ENCODE data around the gene RPS27.

The RPS27 gene

DNA sequence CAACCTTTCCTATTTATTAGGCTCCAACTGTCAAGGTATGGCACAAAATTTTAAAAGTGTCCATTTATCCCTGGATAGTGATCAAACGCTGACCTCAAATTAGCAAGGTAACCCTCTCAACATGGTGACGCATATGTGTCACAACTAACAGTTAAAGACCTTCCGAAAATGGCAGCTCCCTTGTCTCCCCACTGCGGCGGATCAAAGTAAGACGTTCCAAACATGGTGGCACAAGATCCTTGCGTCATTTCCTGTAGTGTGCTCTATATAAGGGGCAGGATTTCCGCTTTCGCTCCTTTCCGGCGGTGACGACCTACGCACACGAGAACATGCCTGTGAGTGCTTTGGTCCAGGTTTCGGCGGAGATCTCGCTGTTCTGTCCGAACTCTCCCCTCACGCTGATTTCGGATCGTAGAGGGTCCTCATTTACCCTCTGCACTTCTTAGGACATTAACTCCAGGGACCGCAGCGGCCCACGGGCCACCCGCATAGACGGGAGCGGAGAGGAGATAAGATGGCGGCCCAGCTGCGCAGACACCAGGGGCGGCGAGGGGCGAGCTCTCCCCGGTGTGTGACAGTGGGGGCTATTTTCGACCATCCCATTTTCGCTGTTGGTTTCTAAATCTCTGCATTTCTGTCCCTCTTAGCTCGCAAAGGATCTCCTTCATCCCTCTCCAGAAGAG is at the start of gene RPS27:
Gene RPS27, plus strand, starts transcription at position 295 of the 683 bp plus-strand sequence. Its CDS starts 35 bp downstream, at position 330.
- Mint-ChIP-seq H3K27me3 (no peaks in the 10 kb centered on the region), H3K4me1 (ENCODE audit: low read depth) (peaks cover 46% of the 10 kb centered on the region), H3K36me3 (ENCODE audit: low read depth) (peaks cover 51% of the 10 kb centered on the region), H3K4me3 (peak within 1 kb of the TSS; percentile 99), H3K9me3 (peaks cover 2% of the 10 kb centered on the region), H3K27ac (peak within 1 kb of the TSS; percentile 99)
- peak; percentile 89 for DNase-seq

DNA sequence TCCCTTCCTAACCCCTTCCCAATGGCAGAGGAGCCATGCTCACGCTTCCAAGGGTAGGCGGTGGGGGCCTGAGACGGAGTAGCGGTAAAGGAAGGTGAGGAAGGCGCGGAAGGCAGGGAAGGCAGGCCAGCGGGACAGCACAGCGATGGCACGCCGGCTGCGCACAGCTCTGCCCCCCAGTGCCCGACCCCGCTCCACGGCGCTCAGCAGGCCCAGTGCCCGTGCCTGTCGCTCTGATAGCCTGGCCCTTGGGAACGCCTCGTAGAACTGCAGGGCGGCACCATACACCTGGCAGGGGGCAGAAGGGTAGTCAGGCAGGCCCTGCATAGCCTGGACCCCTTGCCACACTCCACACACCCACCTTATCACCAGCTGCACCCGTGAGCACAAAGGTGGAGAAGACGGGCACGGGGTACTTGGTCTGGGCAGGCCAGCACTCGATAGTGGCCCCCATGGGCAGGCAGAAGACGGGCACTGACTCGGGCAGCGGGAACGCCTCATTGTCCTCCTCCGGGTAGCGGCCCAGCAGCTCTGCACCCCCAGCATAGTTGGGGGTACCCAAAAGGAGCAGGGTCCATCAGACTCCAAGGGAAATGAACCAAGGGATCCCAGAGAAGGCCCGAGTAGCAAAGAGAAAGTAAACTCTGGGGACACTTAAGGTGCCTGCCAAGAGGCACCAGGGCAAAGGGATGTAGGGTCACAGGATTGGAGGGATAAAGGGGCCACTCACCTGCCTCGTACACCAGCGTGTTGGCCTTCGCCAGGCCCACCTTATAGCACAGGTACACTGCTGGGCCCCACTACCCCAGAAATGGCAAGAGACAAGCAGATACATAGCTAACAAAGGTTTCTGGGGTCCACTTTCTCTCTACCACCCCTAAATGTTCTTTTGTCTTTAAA is 48.5 kb upstream of the RPS27 start:
- no peak for DNase-seq
- Mint-ChIP-seq H3K27ac (peak overlapping the region; percentile 82), H3K27me3 (no peaks in the 10 kb centered on the region), H3K9me3 (no peaks in the 10 kb centered on the region), H3K4me3 (no peak overlapping the region), H3K4me1 (ENCODE audit: low read depth) (peaks cover 30% of the 10 kb centered on the region), H3K36me3 (ENCODE audit: low read depth) (peaks cover 86% of the 10 kb centered on the region)

DNA sequence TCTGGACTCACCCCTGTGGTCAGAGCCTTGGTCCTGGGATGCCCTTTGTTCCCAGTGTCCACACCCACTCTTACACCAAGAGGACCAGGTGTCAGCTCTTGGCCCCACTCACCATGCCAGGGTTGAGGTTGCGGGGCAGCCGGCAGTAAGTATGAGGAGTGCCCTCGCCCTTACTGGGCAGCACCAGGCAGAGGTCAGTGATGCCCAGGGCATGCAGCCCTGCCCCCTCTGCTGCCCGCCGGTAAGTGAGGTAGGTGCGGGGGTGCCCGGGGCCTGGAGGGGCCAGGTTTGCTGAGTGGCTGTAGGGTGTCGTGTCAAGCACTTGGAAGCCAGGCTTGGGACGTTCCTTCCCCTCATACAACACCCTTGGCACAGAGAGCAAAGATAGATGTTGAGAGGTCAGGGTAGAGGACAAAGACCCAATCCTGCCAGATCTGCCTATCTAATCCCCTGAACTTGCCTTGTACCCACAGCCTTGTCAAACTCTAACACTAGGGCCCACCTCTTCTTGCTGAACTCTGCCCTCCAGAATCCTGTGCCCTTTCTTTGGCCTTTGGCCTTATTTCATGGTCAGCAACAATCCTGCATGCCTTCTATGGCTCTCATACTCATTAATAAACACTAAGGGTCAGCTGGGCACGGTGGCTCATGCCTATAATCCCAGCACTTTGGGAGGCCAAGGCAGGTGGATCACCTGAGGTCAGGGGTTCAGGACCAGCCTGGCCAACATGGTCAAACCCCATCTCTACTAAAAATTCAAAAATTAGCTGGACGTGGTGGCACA is 47.6 kb upstream of the RPS27 start:
- peaks cover 85% of the 10 kb centered on the region for H3K36me3 Mint-ChIP-seq (ENCODE audit: low read depth)
- H3K27ac Mint-ChIP-seq = peak overlapping the region; percentile 82
- H3K9me3 Mint-ChIP-seq = no peaks in the 10 kb centered on the region
- H3K4me1 Mint-ChIP-seq (ENCODE audit: low read depth) = peaks cover 32% of the 10 kb centered on the region
- H3K4me3 Mint-ChIP-seq = no peak overlapping the region
- DNase-seq = no peak
- no peaks in the 10 kb centered on the region for H3K27me3 Mint-ChIP-seq

DNA sequence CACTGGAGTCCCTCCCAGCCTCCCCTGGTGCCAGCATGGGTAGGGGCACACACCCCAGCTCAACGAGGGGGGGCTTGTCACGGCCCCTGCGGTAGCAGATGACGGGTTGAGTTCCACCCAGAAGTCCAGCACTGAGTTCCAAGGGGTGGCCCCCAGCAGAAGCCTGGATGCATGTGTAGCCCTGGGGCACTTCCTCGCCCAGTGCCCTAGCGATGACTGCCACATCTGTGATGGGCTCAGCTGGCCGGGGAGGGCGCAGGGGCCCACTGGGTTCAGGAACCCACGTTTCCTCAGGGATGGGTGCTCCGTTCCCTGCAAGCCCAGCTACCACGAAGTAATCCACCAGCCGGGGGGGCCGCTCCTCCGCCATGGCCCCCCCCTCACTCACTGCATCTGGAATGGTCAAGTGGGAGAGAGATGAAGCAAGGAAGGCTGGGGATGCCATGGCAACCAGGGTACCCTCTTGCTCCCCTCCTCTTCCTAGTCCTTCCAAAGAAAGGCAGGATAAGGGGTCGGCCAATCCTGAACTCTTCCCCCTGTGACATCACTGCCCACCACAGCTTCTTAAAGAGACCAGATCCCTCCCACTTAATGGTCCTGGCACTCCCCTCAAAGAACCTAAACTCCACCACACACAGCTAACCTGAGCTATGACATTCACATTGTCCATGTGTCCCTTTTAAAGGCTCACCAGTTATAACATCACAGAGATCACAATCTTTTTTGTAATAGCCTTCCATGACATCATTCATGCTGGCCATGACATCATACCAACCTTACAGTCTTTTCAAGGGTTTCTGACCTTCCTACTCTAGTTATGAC is 46.3 kb upstream of the RPS27 start:
- H3K36me3 Mint-ChIP-seq (ENCODE audit: low read depth) = peaks cover 89% of the 10 kb centered on the region

DNA sequence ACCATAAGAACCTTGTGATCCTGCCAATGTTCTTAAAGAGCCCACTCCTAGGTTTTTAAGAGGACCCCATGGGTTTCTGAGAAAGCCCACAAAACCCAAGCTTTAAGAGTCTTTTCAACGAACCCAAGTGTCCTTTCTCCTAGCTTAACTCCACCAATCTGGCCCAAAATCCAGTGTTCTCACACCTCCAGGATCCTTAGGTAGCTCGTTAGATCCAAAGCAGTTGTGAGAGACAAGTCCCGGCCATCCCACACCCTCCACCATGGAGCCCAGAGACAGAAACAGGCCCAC is 45.8 kb upstream of the RPS27 start:
- Mint-ChIP-seq H3K4me3 (peak overlapping the region; percentile 93), H3K36me3 (ENCODE audit: low read depth) (peaks cover 89% of the 10 kb centered on the region), H3K4me1 (ENCODE audit: low read depth) (peaks cover 32% of the 10 kb centered on the region)

More for the DNA sequence above, 46.3 kb upstream of the RPS27 start:
- Mint-ChIP-seq H3K27ac (peak overlapping the region; percentile 96), H3K4me1 (ENCODE audit: low read depth) (peaks cover 32% of the 10 kb centered on the region), H3K27me3 (no peaks in the 10 kb centered on the region), H3K9me3 (no peaks in the 10 kb centered on the region), H3K4me3 (peak overlapping the region; percentile 93)
- no peak for DNase-seq

DNA sequence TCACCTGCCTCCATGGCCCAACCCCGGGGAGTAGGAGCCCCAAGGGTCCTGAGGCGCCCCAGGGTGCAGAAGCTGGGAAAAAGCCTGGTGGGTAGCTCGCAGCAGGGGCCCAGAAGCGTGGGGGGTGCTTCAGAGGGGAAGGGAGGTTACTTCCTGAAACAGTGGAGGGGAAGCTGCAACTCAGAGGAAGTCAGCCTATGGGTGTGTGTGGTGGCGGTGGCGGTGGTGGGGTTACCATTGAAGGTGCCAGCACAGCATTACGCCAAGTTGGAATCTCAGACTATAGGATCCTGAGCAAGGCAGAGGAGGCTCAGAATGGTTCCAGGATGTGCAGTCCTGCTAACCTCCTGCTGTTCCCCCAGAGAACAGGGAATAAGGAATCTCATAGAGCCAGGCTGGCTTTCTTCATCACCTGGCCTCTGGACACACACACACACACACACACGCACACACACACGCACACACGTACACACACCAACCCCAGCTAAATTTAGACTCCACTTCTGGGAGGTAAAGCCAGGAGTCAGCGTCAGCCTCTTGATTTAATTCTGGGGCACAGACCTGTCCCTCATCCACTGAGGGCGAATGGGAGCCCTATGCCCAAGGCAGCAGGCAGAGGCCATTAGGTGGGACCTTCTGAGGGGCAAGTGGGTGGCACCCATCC is 45.3 kb upstream of the RPS27 start:
- peak; percentile 79 for DNase-seq
- H3K27me3 Mint-ChIP-seq = no peaks in the 10 kb centered on the region
- peaks cover 89% of the 10 kb centered on the region for H3K36me3 Mint-ChIP-seq (ENCODE audit: low read depth)
- peaks cover 31% of the 10 kb centered on the region for H3K4me1 Mint-ChIP-seq (ENCODE audit: low read depth)
- H3K9me3 Mint-ChIP-seq = no peaks in the 10 kb centered on the region
- peak overlapping the region; percentile 93 for H3K4me3 Mint-ChIP-seq
- H3K27ac Mint-ChIP-seq = peak overlapping the region; percentile 96

More for the DNA sequence above, 45.8 kb upstream of the RPS27 start:
- DNase-seq = no peak
- H3K9me3 Mint-ChIP-seq = no peaks in the 10 kb centered on the region
- H3K27me3 Mint-ChIP-seq = no peaks in the 10 kb centered on the region
- peak overlapping the region; percentile 96 for H3K27ac Mint-ChIP-seq

DNA sequence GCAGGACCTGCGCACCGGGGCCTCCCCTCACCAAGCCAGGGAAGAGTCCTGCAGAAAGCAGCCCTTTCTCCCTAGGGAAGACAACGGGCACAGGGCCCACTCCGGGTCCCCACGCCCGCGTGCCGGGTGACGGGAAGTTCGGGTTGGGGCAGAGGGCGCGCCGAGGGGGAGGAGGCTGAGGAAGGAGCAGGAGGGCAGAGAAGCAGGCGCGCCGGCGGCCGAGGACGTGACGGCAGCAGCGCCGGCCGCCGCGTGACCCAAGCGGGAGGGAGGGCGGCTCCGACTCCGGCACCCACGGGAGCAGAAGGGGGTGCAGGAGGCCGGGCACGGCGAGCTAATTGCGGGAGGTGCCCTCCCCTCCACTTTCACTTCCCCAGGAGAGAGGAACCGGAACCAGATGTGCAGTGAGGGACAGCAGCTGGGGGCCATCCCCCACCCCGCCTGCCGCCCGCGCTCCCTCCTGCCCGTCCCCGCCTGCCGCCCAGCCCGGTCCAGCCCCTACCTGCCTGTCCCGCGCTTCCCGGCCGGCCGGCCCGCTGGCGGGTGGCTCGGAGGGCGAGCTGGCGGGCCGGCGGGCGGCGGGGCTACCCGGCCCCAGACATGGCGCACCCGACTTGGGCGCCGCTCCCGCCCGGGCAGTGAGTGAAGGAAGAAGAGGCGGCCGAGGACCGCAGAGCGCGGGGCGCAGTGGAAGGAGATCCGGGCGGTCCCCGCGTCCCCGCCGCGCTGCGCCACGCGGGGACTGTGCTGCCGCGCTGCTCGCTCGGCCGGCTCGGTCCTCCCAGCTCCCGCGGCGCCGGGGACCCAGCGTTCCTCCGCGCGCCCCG is 44.6 kb upstream of the RPS27 start:
- H3K4me3 Mint-ChIP-seq = peak overlapping the region; percentile 93
- DNase-seq = peak; percentile 82
- H3K4me1 Mint-ChIP-seq (ENCODE audit: low read depth) = peaks cover 29% of the 10 kb centered on the region
- no peaks in the 10 kb centered on the region for H3K9me3 Mint-ChIP-seq
- peaks cover 89% of the 10 kb centered on the region for H3K36me3 Mint-ChIP-seq (ENCODE audit: low read depth)
- peak overlapping the region; percentile 96 for H3K27ac Mint-ChIP-seq
- H3K27me3 Mint-ChIP-seq = no peaks in the 10 kb centered on the region

DNA sequence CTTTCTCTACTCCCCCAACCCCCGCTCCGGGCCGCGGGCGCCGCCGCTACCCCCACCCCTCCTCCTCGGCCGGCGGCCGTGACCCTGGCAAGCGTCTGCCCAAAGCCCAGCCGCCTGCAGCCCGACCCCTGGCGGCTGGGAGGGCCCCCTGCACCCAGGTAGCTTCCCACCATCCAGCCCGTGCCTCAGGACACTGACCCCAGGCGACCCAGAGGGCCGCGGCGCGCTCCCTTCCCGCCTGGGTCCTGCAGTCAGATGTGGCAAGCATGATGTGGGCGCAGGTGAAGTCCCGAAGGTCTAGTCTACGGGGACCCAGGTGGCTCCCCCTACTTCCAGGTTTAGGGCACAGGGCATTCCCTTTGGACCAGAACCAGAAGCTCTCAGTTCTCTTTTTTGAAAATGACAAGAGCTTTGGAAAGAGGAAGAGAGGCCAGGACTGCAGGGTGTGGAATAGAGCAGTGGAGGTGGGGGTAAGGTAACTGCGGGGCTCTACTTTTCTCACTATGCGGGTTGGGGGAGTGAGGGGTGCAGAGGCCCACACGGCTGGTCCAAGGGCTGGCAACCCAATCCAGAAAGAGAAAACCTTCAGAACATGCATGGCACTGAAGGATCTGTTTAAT is 43.8 kb upstream of the RPS27 start, which contains the start of gene DENND4B:
Gene DENND4B, minus strand, starts transcription at position 97 of the 620 bp plus-strand sequence. CDS start 2,344 bp downstream, outside the sequence.
- DNase-seq = peak; percentile 83
- peak within 1 kb of the TSS; percentile 93 for H3K4me3 Mint-ChIP-seq
- H3K36me3 Mint-ChIP-seq (ENCODE audit: low read depth) = peaks cover 90% of the 10 kb centered on the region
- no peaks in the 10 kb centered on the region for H3K27me3 Mint-ChIP-seq
- peak within 1 kb of the TSS; percentile 96 for H3K27ac Mint-ChIP-seq
- no peaks in the 10 kb centered on the region for H3K9me3 Mint-ChIP-seq
- H3K4me1 Mint-ChIP-seq (ENCODE audit: low read depth) = peaks cover 29% of the 10 kb centered on the region

DNA sequence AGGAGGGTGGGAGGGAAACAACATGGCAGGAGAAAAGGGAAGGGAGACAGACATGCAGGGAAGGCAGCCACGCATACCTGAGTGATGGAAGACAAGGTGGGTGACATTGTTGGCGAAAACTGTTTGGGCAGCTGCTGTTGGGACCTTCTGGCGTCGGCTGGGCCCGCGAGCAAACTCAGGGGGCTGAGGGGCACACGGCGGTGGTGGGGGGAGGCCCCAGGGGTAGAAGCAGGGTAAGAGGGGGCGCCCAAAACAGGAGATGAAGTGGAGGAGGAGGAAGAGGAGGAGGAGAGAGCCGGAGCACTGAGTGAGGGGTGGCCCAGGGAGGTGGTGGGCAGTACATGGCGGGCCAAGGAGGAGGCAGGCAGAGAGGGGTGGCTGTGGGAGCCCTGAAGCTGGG is 39.4 kb upstream of the RPS27 start:
- Mint-ChIP-seq H3K9me3 (no peaks in the 10 kb centered on the region), H3K36me3 (ENCODE audit: low read depth) (peaks cover 85% of the 10 kb centered on the region), H3K4me3 (no peak overlapping the region), H3K4me1 (ENCODE audit: low read depth) (peaks cover 32% of the 10 kb centered on the region), H3K27me3 (no peaks in the 10 kb centered on the region), H3K27ac (peak overlapping the region; percentile 78)
- DNase-seq = no peak

DNA sequence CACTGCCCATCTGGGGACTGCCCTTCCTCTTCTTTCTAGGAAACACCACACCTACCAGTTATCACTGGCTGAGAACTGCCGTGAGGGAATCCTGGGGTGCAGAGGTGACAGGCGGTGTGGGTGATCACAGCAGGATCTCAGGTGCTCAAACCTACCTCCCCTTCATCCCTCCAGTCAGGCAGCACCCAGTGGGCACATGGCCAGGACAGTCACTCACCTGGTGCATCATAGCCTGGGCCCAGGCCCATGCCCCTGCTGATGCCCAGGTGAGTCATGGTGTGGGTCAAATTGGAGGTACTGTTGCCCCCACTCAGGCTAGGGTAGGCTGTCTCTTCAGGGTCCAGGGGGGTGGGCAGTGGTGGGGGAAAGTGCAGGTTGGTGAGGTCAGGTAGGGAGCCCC is 38.8 kb upstream of the RPS27 start:
- Mint-ChIP-seq H3K4me1 (ENCODE audit: low read depth) (peaks cover 36% of the 10 kb centered on the region), H3K27me3 (no peaks in the 10 kb centered on the region), H3K9me3 (no peaks in the 10 kb centered on the region), H3K4me3 (no peak overlapping the region), H3K36me3 (ENCODE audit: low read depth) (peaks cover 85% of the 10 kb centered on the region), H3K27ac (peak overlapping the region; percentile 78)
- no peak for DNase-seq

DNA sequence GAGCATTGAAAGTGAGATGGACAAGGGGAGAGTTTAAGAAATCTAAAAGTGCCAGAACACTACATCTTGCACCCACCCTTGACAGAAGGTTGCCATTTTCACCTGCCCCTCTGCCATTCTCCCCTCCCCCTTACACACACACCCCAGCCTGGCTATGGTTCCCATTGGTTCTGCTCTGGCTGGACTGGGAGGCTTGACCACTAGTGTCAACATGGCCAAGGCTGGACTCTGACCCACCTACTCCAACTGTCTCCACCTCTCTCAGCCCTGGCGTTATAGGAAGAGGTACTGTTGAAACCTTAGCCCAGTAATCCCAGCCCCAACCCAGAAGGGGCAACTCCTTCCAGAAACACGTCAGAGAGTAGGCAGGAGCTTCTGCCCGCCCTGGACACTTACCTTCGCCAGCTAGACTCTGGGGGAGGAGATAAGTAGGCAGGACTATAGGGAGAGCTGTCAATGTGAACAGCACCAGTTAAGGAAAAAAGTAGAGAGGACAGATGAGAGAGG is 36.6 kb upstream of the RPS27 start:
- peaks cover 40% of the 10 kb centered on the region for H3K4me1 Mint-ChIP-seq (ENCODE audit: low read depth)
- peaks cover 81% of the 10 kb centered on the region for H3K36me3 Mint-ChIP-seq (ENCODE audit: low read depth)
- no peaks in the 10 kb centered on the region for H3K9me3 Mint-ChIP-seq
- peak overlapping the region; percentile 85 for H3K27ac Mint-ChIP-seq
- H3K4me3 Mint-ChIP-seq = no peak overlapping the region
- DNase-seq = no peak
- no peaks in the 10 kb centered on the region for H3K27me3 Mint-ChIP-seq

DNA sequence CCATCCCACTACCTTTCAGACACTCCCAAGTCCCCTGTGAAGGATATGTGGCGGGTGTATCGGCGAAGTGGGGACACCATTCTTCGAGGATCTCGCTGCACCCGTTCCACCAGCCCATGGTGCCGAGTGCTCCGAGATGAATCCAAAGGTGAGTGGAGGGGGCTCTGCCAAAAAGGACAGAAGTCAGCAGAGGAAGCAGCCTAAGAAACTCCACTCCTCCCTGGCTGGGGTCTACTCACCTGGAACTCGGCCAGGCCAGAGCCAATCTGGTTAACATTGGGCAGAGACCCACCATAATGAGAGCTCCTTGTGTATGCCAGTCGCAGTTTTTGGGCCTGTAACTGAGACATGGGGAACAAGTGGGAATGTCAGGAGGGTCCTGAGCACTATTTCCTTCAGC is 35.7 kb upstream of the RPS27 start:
- H3K27ac Mint-ChIP-seq = peak overlapping the region; percentile 85
- H3K9me3 Mint-ChIP-seq = no peaks in the 10 kb centered on the region
- DNase-seq = no peak
- H3K4me1 Mint-ChIP-seq (ENCODE audit: low read depth) = peaks cover 47% of the 10 kb centered on the region
- no peak overlapping the region for H3K4me3 Mint-ChIP-seq
- no peaks in the 10 kb centered on the region for H3K27me3 Mint-ChIP-seq
- peaks cover 79% of the 10 kb centered on the region for H3K36me3 Mint-ChIP-seq (ENCODE audit: low read depth)
